ENCODE results near the gene NT5C2.

DNA sequence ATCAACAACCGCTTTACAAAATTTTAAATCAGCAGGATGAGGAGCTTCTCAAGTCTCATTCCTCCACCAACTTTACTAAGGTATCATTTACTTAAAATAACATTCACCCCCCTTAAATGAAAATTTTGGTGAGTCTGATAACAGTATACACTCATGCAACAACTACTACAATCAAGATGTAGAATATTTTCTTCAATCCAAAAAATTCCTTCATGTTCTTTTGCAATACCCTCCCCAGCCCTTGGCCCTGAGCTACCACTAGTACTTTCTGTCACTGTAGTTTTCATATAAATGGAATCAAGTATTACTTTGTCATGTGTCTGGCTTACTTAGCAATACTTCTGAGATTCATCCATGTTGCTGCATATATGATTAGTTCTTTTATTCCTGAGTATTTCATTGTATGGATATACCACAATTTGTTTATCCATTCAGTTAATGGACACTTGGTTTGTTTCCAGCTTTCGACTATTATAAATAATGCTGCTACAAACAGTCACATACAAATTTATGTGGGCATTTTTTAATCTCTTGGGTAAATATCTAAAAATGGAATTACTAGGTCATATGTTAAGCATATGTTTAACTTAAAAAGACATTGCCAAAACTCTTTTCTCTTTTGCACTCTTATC, 43.0 kb downstream of the NT5C2 start:
- no peak for TF ChIP-seq POLR2A (IDR thresholded peaks at IDR 0.05)
- TF ChIP-seq, protein P1, sequence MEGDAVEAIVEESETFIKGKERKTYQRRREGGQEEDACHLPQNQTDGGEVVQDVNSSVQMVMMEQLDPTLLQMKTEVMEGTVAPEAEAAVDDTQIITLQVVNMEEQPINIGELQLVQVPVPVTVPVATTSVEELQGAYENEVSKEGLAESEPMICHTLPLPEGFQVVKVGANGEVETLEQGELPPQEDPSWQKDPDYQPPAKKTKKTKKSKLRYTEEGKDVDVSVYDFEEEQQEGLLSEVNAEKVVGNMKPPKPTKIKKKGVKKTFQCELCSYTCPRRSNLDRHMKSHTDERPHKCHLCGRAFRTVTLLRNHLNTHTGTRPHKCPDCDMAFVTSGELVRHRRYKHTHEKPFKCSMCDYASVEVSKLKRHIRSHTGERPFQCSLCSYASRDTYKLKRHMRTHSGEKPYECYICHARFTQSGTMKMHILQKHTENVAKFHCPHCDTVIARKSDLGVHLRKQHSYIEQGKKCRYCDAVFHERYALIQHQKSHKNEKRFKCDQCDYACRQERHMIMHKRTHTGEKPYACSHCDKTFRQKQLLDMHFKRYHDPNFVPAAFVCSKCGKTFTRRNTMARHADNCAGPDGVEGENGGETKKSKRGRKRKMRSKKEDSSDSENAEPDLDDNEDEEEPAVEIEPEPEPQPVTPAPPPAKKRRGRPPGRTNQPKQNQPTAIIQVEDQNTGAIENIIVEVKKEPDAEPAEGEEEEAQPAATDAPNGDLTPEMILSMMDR (IDR thresholded peaks at IDR 0.05 in 4 of 5, conservative IDR thresholded peaks at IDR 0.05 in 1 of 5): no peak
